Heart left ventricle (tissue), 13 donors: Measurements from ENCODE around the gene WDR33.

Experiments
- CTCF ChIP-seq, 12 donors: fragments of 200-600 bp; sonication (generic) in 4 of 12; IDR thresholded peaks; one replicate each; pipeline versions ENCODE4 v1.5.0 to v1.8.0; 2018 to 2022; ENCODE audit warnings: antibody characterized with exemption in 12 of 12, mild to moderate bottlenecking in 5 of 12
- POLR2A ChIP-seq, 2 donors: fragments of 450-650 bp; IDR thresholded peaks; one replicate each; pipeline ENCODE4 v1.6.1; 2017; ENCODE audit warnings: antibody characterized with exemption in 2 of 2, mild to moderate bottlenecking in 2 of 2, moderate library complexity in 2 of 2
- donor health status: ischemic (EF 13 %, LVEDD 7.1; RV severe dilation, severe dysfunction).
- donor health status: DM: no; HTN: yes; CAD: no.
- donor health status: DM: no; HTN: no; CAD: no.
- donor health status: ischemic (EF 25% LVEDD 6.9; RV normal size, moderate dysfunction).
- donor health status: ischemic (EF 25% LVEDD 5.7; RV mildly dilated, moderate dysfunction).
- donor health status: ischemic (EF 35%, LVEDD 5.7; RV mildly dilated, moderate dysfunction).
- donor health status: nonischemic (EF 11% LVEDD 7.7; RV severe dilation, severe dysfunction).
- donor health status: DM: yes; HTN: yes; CAD: no.
- donor health status: PGD.
- donor health status: ischemic (EF 29% LVEDD 5.4; RV normal size, mild dysfunction).
- donor health status: nonischemic (EF 23%, LVEDD 6.1; RV moderate dilation, normal function).

DNA sequence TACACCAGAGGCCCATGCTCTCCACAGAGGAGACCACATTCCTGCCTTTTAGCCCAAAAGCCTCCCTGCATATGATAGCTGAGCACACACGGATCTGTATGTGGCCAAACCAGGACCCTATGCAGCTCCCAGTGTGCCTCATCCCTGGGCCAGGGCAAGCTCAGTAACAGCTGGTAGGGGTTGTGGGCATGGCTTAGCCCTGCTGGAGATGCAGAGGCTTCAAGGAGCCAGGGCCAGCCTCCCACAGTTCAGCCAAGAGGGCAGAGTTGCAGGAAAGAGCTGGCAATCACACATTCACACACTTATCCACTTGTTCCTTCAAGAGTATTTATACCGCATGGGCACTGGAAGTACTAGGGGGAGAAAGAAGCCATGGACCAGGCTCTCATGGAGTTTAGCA, 134.1 kb downstream of the WDR33 start:
- TF ChIP-seq CTCF (IDR thresholded peaks at IDR 0.05) (no peak), POLR2A (IDR thresholded peaks at IDR 0.05) (no peak)
